HepG2 (cell line): ENCODE data around the gene BHMT. TPM values are rescaled to one million over a fixed set of nuclear protein-coding genes. Genes with fewer than 3 reads are reported as not detected.

Experiments used
- CBX2 ChIP-seq, 2 experiments: fragments of 200-600 bp in 1 of 2; sonication (generic); formaldehyde crosslinking in 1 of 2; IDR thresholded peaks; 2 replicates each; pipeline versions ENCODE4 v1.7.0 to v1.8.1; 2018 to 2022; ENCODE audit warnings: low read depth in 2 of 2, low read length in 1 of 2, mild to moderate bottlenecking in 1 of 2, missing genetic modification reagents in 1 of 2
- CEBPG ChIP-seq: IDR thresholded peaks from 2 replicates; pipeline ENCODE4 v1.6.1; 2016
- GATAD2A ChIP-seq: IDR thresholded peaks from 2 replicates; pipeline ENCODE4 v1.6.1; 2016
- HDAC1 ChIP-seq: sonication (generic); formaldehyde crosslinking; IDR thresholded peaks from 2 replicates; pipeline ENCODE4 v1.5.1; 2020; ENCODE audit warnings: mild to moderate bottlenecking, missing genetic modification reagents
- HMG20A ChIP-seq: IDR thresholded peaks from 2 replicates; pipeline ENCODE4 v1.6.1; 2016; ENCODE audit warnings: borderline replicate concordance
- HNF4G ChIP-seq, 2 experiments: sonication (generic) in 1 of 2; formaldehyde crosslinking in 1 of 2; IDR thresholded peaks; 2 replicates each; pipeline versions ENCODE4 v1.4.0 to v1.6.1; 2011 to 2020; ENCODE audit warnings: borderline replicate concordance in 2 of 2, low read depth in 2 of 2, mild to moderate bottlenecking in 2 of 2, low read length in 1 of 2, missing genetic modification reagents in 1 of 2, moderate library complexity in 1 of 2
- HOMEZ ChIP-seq: IDR thresholded peaks from 2 replicates; pipeline ENCODE4 v1.6.1; 2016; ENCODE audit warnings: low read depth
- HOXA3 ChIP-seq: sonication (generic); formaldehyde crosslinking; IDR thresholded peaks from 2 replicates; pipeline ENCODE4 v1.5.0; 2020; ENCODE audit warnings: missing genetic modification reagents
- MLX ChIP-seq: IDR thresholded peaks from 2 replicates; pipeline ENCODE4 v1.6.1; 2016
- NCOR1 ChIP-seq: fragments of 200-600 bp; sonication (generic); IDR thresholded peaks from 2 replicates; pipeline ENCODE4 v1.7.0; 2017; ENCODE audit warnings: antibody characterized with exemption, low read length, borderline replicate concordance
- POGZ ChIP-seq: sonication (generic); formaldehyde crosslinking; IDR thresholded peaks from 2 replicates; pipeline ENCODE4 v1.4.0; 2020; ENCODE audit warnings: mild to moderate bottlenecking, missing genetic modification reagents
- TCF7 ChIP-seq: sonication (generic); IDR thresholded peaks from 2 replicates; pipeline ENCODE4 v1.6.1; 2016; ENCODE audit warnings: antibody characterized with exemption, low read depth
- U2AF1 ChIP-seq: fragments of 200-400 bp; formaldehyde crosslinking; optimal IDR thresholded peaks from 2 replicates; pipeline ENCODE3; 2017; ENCODE audit warnings: mild to moderate bottlenecking, low read depth, low read length
- U2AF2 ChIP-seq: fragments of 200-400 bp; formaldehyde crosslinking; IDR thresholded peaks from 2 replicates; pipeline ENCODE4 v1.6.1; 2017; ENCODE audit warnings: low read depth, mild to moderate bottlenecking, low read length
- ZBTB2 ChIP-seq: sonication (generic); formaldehyde crosslinking; IDR thresholded peaks from 2 replicates; pipeline ENCODE4 v1.8.0; 2022; ENCODE audit warnings: low read depth, missing genetic modification reagents
- ZBTB40 ChIP-seq, 2 experiments: fragments of 450-650 bp in 1 of 2; sonication (generic) in 1 of 2; formaldehyde crosslinking in 1 of 2; IDR thresholded peaks; 2 replicates each; pipeline versions ENCODE4 v1.6.1 to v1.8.0; 2016 to 2022; ENCODE audit warnings: antibody characterized with exemption in 1 of 2, mild to moderate bottlenecking in 1 of 2, missing genetic modification reagents in 1 of 2
- polyA plus RNA-seq, 8 experiments: library from polyadenylated mRNA; depleted of rRNA in 3 of 8; stranded (reverse) in 7 of 8; unstranded in 1 of 8; fragments of >200 nt; fragmentation: Illumina TruSeq in 4 of 8; extraction: Trizol in 4 of 8; gene quantifications; 2 replicates each; pipeline versions ENCODE4 v1.2.1 to v1.2.3, GENCODE V29; 2011 to 2016; ENCODE audit warnings: low read depth in 4 of 8, missing spikeins in 1 of 8, mixed read lengths in 1 of 8; ENCODE audit not compliant: insufficient read depth in 1 of 8
- total RNA-seq, 5 experiments: library from RNA; depleted of rRNA; stranded (reverse); fragments of >200 nt; fragmentation: Illumina TruSeq; extraction: Trizol; gene quantifications; 2 replicates each; pipeline ENCODE4 v1.2.3, GENCODE V29; 2016; ENCODE audit warnings: low read depth in 1 of 5

BHMT gene
- total and polyA plus RNA-seq, 2 of the 13 experiments (the other 11 are each of a cell fraction or from before 2014, with no cell fraction given) = 0.40 to 6.4 TPM

- TF ChIP-seq HMG20A (CRISPR knock-in tag) (peak; percentile 11; the same call in 1 of the 2 replicates), HOXA3 (peak; percentile 42; the same call in 1 of the 2 replicates), CEBPG (peak; percentile 58), U2AF1 (no peak), NCOR1 (peak; percentile 25; the same call in 1 of the 2 replicates), HNF4G (IDR thresholded peaks at IDR 0.05; ENCODE audit: borderline replicate concordance, low read depth, low read length) (0 out of 2 replicates have a peak, but pooled peaks have one; percentile 17), HNF4G (CRISPR knock-in tag; IDR thresholded peaks at IDR 0.05; ENCODE audit: borderline replicate concordance, low read depth) (no peak; the same call in 1 of the 2 replicates), MLX (CRISPR knock-in tag) (0 out of 2 replicates have a peak, but pooled peaks have one; percentile 22), CBX2 (IDR thresholded peaks at IDR 0.05; ENCODE audit: low read depth, low read length) (no peak), CBX2 (CRISPR knock-in tag; IDR thresholded peaks at IDR 0.05; ENCODE audit: low read depth) (peak; percentile 71; the same call in 1 of the 2 replicates), HDAC1 (peak; percentile 60), TCF7 (peak; percentile 63), ZBTB40 (IDR thresholded peaks at IDR 0.05) (no peak), ZBTB40 (CRISPR knock-in tag; IDR thresholded peaks at IDR 0.05) (peak; percentile 51; the same call in 1 of the 2 replicates), U2AF2 (no peak), HOMEZ (peak; percentile 73; the same call in 1 of the 2 replicates), GATAD2A (CRISPR knock-in tag) (peak; percentile 43; the same call in 1 of the 2 replicates), POGZ (CRISPR knock-in tag) (peak; percentile 86), ZBTB2 (CRISPR knock-in tag) (no peak)
Observed at GRCh38 chr5:79108792-79109191, 2.8 kb upstream of the BHMT start (continued).
